ENCODE results near the gene FBXL5. TPM values are rescaled to one million over a fixed set of nuclear protein-coding genes. Genes with fewer than 3 reads are reported as not detected.

Gene FBXL5
- total and polyA plus RNA-seq, 9 of the 15 experiments (the other 6 are each of a cell fraction or from before 2014, with no cell fraction given) = 6.0 to 35.2 (median 22.1) TPM

DNA sequence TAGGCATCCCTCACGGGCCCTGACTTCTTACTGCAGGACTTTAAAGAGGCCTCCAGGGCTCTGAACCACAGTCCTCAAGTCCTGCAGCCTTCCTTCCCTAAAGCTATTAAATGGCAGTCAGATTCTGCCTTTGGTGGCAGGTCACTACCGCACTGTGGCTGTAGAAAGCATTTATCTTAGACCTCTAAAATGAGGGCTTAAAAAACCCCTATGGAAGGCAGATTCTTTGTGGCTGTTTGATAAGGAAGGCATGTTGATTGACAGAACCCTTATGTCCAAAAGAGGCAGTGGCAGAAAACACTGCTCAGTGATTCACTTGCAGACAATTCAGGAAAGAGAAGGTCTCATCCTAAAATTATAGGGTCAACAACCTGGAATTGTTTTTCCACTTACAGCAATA lies 79.2 kb downstream of the FBXL5 start:
- Histone ChIP-seq H3K9me3 (replicated peaks; ENCODE audit: control insufficient read depth, insufficient read depth, low read depth, low read length) (no peaks in the 10 kb centered on the region), H3K4me1 (replicated peaks in 1 of 2; ENCODE audit: control insufficient read depth in 2 of 2, insufficient read depth in 2 of 2, low read length in 2 of 2) (no peaks in the 10 kb centered on the region; a peak in 1 of 5 replicates), H2AFZ (ENCODE audit: low read depth, low read length) (no peak overlapping the region), H3K9ac (ENCODE audit: insufficient read depth in 1 of 2, low read depth in 2 of 2, low read length in 2 of 2) (no peak overlapping the region), H4K20me1 (replicated peaks; ENCODE audit: control insufficient read depth, insufficient read depth, low read length) (no peaks in the 10 kb centered on the region), H3K4me2 (ENCODE audit: insufficient read depth, low read length) (no peak overlapping the region), H3K79me2 (ENCODE audit: control insufficient read depth, insufficient read depth, low read length) (no peaks in the 10 kb centered on the region), H3K9me1 (ENCODE audit: control insufficient read depth, insufficient read depth, low read length) (no peaks in the 10 kb centered on the region), H3K27me3 (ENCODE audit: control insufficient read depth in 2 of 2, insufficient read depth in 2 of 2, low read length in 2 of 2) (no peaks in the 10 kb centered on the region), H3K4me3 (no peak overlapping the region), H3K27ac (ENCODE audit: extremely low read depth, low read depth, low read length) (no peak overlapping the region), H3K36me3 (ENCODE audit: control insufficient read depth, insufficient read depth, low read length) (no peaks in the 10 kb centered on the region)
- FAIRE-seq (peak; percentile 52), ATAC-seq (peak; percentile 74), DNase-seq (ENCODE audit: extremely low read depth in 1 of 4, low spot score in 3 of 4) (peak in 1 of 4 experiments; percentile 21)
- POLR2A ChIA-PET = no interaction called here
- BruUV-seq (replicated peaks) = no TSS peak
- CTCF ChIA-PET (ENCODE audit: low intra/inter-chr PET ratio) = no interaction called here
- intact Hi-C loops (cut with micrococcal nuclease) (no loop called here), in situ Hi-C loops (cut with MboI) (no loop called here)
- 12% methylated on average over 2 of the region's 2 CpGs for WGBS (ENCODE audit: insufficient coverage, low coverage, missing lambda C conversion rate)
- TF ChIP-seq ZNF444 (CRISPR knock-in tag; IDR thresholded peaks at IDR 0.05) (no peak), FOXK2 (conservative IDR thresholded peaks at IDR 0.05 in 1 of 2, IDR thresholded peaks at IDR 0.05 in 1 of 2; ENCODE audit: low read depth in 2 of 2) (no peak), MEF2D (tag; conservative IDR thresholded peaks at IDR 0.05; ENCODE audit: low read depth) (no peak), GATA2 (CRISPR knock-in tag; IDR thresholded peaks at IDR 0.05) (no peak), RAD21 (CRISPR knock-in tag; conservative IDR thresholded peaks at IDR 0.05 in 1 of 2, IDR thresholded peaks at IDR 0.05 in 1 of 2) (peak in 1 of 2 experiments; percentile 35; a peak in 2 of 4 replicates), HEY1 (CRISPR knock-in tag; IDR thresholded peaks at IDR 0.05; ENCODE audit: borderline replicate concordance) (no peak), TRIM24 (IDR thresholded peaks at IDR 0.05) (no peak), ZC3H8 (IDR thresholded peaks at IDR 0.05) (no peak), RCOR1 (IDR thresholded peaks at IDR 0.05; ENCODE audit: borderline replicate concordance in 1 of 2, low read depth in 2 of 2, low read length in 2 of 2) (no peak), RBFOX2 (IDR thresholded peaks at IDR 0.05; ENCODE audit: low read depth, low read length) (no peak), STAT5B (CRISPR knock-in tag; IDR thresholded peaks at IDR 0.05) (no peak), MTA2 (IDR thresholded peaks at IDR 0.05; ENCODE audit: low read depth) (no peak), CXXC5 (CRISPR knock-in tag; IDR thresholded peaks at IDR 0.05) (no peak), SIX5 (IDR thresholded peaks at IDR 0.05; ENCODE audit: borderline replicate concordance in 1 of 2, insufficient read depth in 1 of 2, low read depth in 1 of 2, low read length in 2 of 2) (no peak)
- TF ChIP-seq, protein P1, sequence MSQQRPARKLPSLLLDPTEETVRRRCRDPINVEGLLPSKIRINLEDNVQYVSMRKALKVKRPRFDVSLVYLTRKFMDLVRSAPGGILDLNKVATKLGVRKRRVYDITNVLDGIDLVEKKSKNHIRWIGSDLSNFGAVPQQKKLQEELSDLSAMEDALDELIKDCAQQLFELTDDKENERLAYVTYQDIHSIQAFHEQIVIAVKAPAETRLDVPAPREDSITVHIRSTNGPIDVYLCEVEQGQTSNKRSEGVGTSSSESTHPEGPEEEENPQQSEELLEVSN (IDR thresholded peaks at IDR 0.05; ENCODE audit: borderline replicate concordance in 1 of 2, extremely low read depth in 1 of 2, insufficient read depth in 1 of 2, insufficient read length in 1 of 2, low read depth in 1 of 2, low read length in 1 of 2, poor library complexity in 1 of 2, severe bottlenecking in 1 of 2) = no peak
- TF ChIP-seq, protein P2, sequence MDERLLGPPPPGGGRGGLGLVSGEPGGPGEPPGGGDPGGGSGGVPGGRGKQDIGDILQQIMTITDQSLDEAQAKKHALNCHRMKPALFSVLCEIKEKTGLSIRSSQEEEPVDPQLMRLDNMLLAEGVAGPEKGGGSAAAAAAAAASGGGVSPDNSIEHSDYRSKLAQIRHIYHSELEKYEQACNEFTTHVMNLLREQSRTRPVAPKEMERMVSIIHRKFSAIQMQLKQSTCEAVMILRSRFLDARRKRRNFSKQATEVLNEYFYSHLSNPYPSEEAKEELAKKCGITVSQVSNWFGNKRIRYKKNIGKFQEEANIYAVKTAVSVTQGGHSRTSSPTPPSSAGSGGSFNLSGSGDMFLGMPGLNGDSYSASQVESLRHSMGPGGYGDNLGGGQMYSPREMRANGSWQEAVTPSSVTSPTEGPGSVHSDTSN (CRISPR knock-in tag; IDR thresholded peaks at IDR 0.05; ENCODE audit: low read depth) = no peak
- TF ChIP-seq, protein P2 (tag; conservative IDR thresholded peaks at IDR 0.05; ENCODE audit: low read depth) = 0 out of 2 replicates have a peak, but pooled peaks have one; percentile 22
- TF ChIP-seq, protein P3, sequence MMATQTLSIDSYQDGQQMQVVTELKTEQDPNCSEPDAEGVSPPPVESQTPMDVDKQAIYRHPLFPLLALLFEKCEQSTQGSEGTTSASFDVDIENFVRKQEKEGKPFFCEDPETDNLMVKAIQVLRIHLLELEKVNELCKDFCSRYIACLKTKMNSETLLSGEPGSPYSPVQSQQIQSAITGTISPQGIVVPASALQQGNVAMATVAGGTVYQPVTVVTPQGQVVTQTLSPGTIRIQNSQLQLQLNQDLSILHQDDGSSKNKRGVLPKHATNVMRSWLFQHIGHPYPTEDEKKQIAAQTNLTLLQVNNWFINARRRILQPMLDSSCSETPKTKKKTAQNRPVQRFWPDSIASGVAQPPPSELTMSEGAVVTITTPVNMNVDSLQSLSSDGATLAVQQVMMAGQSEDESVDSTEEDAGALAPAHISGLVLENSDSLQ (IDR thresholded peaks at IDR 0.05) = peak; percentile 88
